Suprapubic skin (tissue), 4 donors: ENCODE data around the gene ALDH7A1.

ENCODE experiments used
- CTCF ChIP-seq, 2 donors: fragments of 200-600 bp in 1 of 2; fragments of 450-650 bp in 1 of 2; sonication (generic) in 1 of 2; IDR thresholded peaks; one replicate each; pipeline ENCODE4 v1.5.1; 2016 to 2019; ENCODE audit warnings: antibody characterized with exemption in 2 of 2, mild to moderate bottlenecking in 1 of 2, moderate library complexity in 1 of 2
- EP300 ChIP-seq: sonication (generic); formaldehyde crosslinking; IDR thresholded peaks from one replicate; pipeline ENCODE4 v1.6.1; 2017; ENCODE audit warnings: antibody characterized with exemption
- POLR2AphosphoS5 ChIP-seq, 3 donors: sonication (generic); formaldehyde crosslinking; IDR thresholded peaks; one replicate each; pipeline ENCODE4 v1.6.1; 2017; ENCODE audit warnings: antibody characterized with exemption in 3 of 3

GRCh38 chr5:126513703-126514102 lies 81.3 kb downstream of the ALDH7A1 start:
- no peak for TF ChIP-seq CTCF (IDR thresholded peaks at IDR 0.05)
- TF ChIP-seq EP300, result no peak
- no peak for TF ChIP-seq POLR2AphosphoS5 (IDR thresholded peaks at IDR 0.05)
